Mesenteric fat pad (tissue), 1 donor: ENCODE results near the gene ZFP92. TPM values are rescaled to one million over a fixed set of nuclear protein-coding genes. Genes with fewer than 3 reads are reported as not detected.
"Not testable (repeated sequence)": the region's sequence is repeated elsewhere in the genome, so short reads cannot be mapped to it uniquely, and the experiment has no call there.

Experiments used
- DNase-seq: peaks from one replicate; pipeline ENCODE4 v3.0.0-alpha.2; 2020; ENCODE audit warnings: low spot score
- total RNA-seq: library from RNA; stranded (reverse); fragmentation: NEBNext Ultra II Directional; extraction: Animal tissue kit (Norgen Biotek cat#: 25700); gene quantifications from one replicate; pipeline ENCODE4 v1.2.1, GENCODE V29; 2021
- donor health status: DM: yes; HTN: yes; CAD: no.

ZFP92 gene
- total RNA-seq, 1 donor from 2014 or later = 5.4 TPM

- no peak for DNase-seq
These were observed 25.2 kb upstream of the ZFP92 start for GRCh38 chrX:153386097-153386496.

- DNase-seq = peak; percentile 84
These were observed 23.9 kb upstream of the ZFP92 start for GRCh38 chrX:153387345-153387744.

- DNase-seq = peak; percentile 81
These were observed 23.1 kb upstream of the ZFP92 start for GRCh38 chrX:153387987-153388721.

GRCh38 chrX:153388722-153389459 is 22.4 kb upstream of the ZFP92 start:
- no peak for DNase-seq

GRCh38 chrX:153389460-153389768 is 21.9 kb upstream of the ZFP92 start:
- not testable (repeated sequence) for DNase-seq

GRCh38 chrX:153392642-153393321 is 18.5 kb upstream of the ZFP92 start:
- DNase-seq = peak; percentile 43

GRCh38 chrX:153394612-153395011 is 16.7 kb upstream of the ZFP92 start:
- DNase-seq = no peak

GRCh38 chrX:153395613-153396319 is 15.5 kb upstream of the ZFP92 start:
- no peak for DNase-seq

- DNase-seq = no peak
These were observed 14.7 kb upstream of the ZFP92 start for GRCh38 chrX:153396320-153397195.

GRCh38 chrX:153397256-153397960 is 13.9 kb upstream of the ZFP92 start:
- no peak for DNase-seq

- no peak for DNase-seq
These were observed 12.9 kb upstream of the ZFP92 start for GRCh38 chrX:153398275-153398960.

GRCh38 chrX:153400146-153401132 is 10.8 kb upstream of the ZFP92 start:
- DNase-seq = no peak

- DNase-seq = no peak
These were observed 10.0 kb upstream of the ZFP92 start, which contains the start of gene PNMA6E for GRCh38 chrX:153401133-153401764. Gene PNMA6E, minus strand, starts transcription at chrX:153401350. Its CDS starts 2,501 bp downstream, at chrX:153398849.

GRCh38 chrX:153404333-153404732 is 6.9 kb upstream of the ZFP92 start:
- DNase-seq = not testable (repeated sequence)

- no peak for DNase-seq
These were observed 5.8 kb upstream of the ZFP92 start for GRCh38 chrX:153405426-153405825.

GRCh38 chrX:153406011-153406410 is 5.3 kb upstream of the ZFP92 start:
- no peak for DNase-seq

GRCh38 chrX:153406903-153407302 is 4.4 kb upstream of the ZFP92 start:
- DNase-seq = no peak

GRCh38 chrX:153407736-153408135 is 3.5 kb upstream of the ZFP92 start:
- DNase-seq = no peak
